CD4-positive, CD25-positive, alpha-beta regulatory T cell (primary cell): ENCODE data around the gene HS6ST1. TPM values are rescaled to one million over a fixed set of nuclear protein-coding genes. Genes with fewer than 3 reads are reported as not detected.

Experiments used
- ATAC-seq, 2 donors: fragments of 150-1000 bp; cut with Tn5 transposase; one replicate each; pipeline ENCODE4 v1.10.0; 2021; ENCODE audit warnings: low read depth in 2 of 2, moderate number of reproducible peaks in 2 of 2, moderate library complexity in 1 of 2
- DNase-seq, 3 donors: peaks; one replicate each; pipeline versions ENCODE4 v3.0.0 to v3.0.0-alpha.2; 2012 to 2022; ENCODE audit warnings: mixed read lengths in 1 of 3
- H3K27ac ChIP-seq: one replicate; pipeline ENCODE4 v1.7.0; 2013; ENCODE audit warnings: mild to moderate bottlenecking, low read length; ENCODE audit not compliant: insufficient read depth, poor library complexity, severe bottlenecking
- H3K27me3 ChIP-seq: one replicate; pipeline ENCODE4 v1.7.0; 2013; ENCODE audit warnings: low read length; ENCODE audit not compliant: control insufficient read depth, insufficient read depth
- H3K36me3 ChIP-seq: one replicate; pipeline ENCODE4 v1.7.0; 2013; ENCODE audit warnings: mild to moderate bottlenecking, low read length, moderate library complexity; ENCODE audit not compliant: control insufficient read depth, insufficient read depth
- H3K4me1 ChIP-seq: 2 replicates; pipeline ENCODE4 v1.7.0; 2013; ENCODE audit warnings: mild to moderate bottlenecking, low read length; ENCODE audit not compliant: insufficient read depth, control insufficient read depth, poor library complexity, severe bottlenecking
- H3K4me3 ChIP-seq: one replicate; pipeline ENCODE4 v1.7.0; 2013; ENCODE audit warnings: low read depth, mild to moderate bottlenecking, low read length, moderate library complexity
- H3K9me3 ChIP-seq, 2 experiments: 1 replicate in 1 of 2; 2 replicates in 1 of 2; pipeline ENCODE4 v1.7.0; 2013; ENCODE audit warnings: low read length in 2 of 2, mild to moderate bottlenecking in 1 of 2, moderate library complexity in 1 of 2; ENCODE audit not compliant: control insufficient read depth in 2 of 2
- H3K27ac Mint-ChIP-seq, 3 donors: one replicate each; pipeline ENCODE4 v1.8.0; 2020 to 2022; ENCODE audit warnings: mild to moderate bottlenecking in 3 of 3, mixed read lengths in 3 of 3, moderate library complexity in 2 of 3
- H3K27me3 Mint-ChIP-seq: one replicate; pipeline ENCODE4 v1.8.0; 2022; ENCODE audit warnings: mild to moderate bottlenecking, mixed read lengths
- H3K36me3 Mint-ChIP-seq: one replicate; pipeline ENCODE4 v1.8.0; 2020; ENCODE audit warnings: mixed read lengths
- H3K4me1 Mint-ChIP-seq, 4 donors: one replicate each; pipeline ENCODE4 v1.8.0; 2020 to 2022; ENCODE audit warnings: mixed read lengths in 4 of 4, mild to moderate bottlenecking in 1 of 4
- H3K4me3 Mint-ChIP-seq, 4 donors: one replicate each; pipeline ENCODE4 v1.8.0; 2020 to 2022; ENCODE audit warnings: mild to moderate bottlenecking in 4 of 4, mixed read lengths in 4 of 4, moderate library complexity in 3 of 4
- H3K9me3 Mint-ChIP-seq, 7 donors: one replicate each; pipeline ENCODE4 v1.8.0; 2020 to 2022; ENCODE audit warnings: mixed read lengths in 7 of 7, mild to moderate bottlenecking in 3 of 7, moderate library complexity in 2 of 7
- polyA plus RNA-seq, 4 donors: library from polyadenylated mRNA; unstranded; fragments of 300-500 nt; fragmentation: Illumina TruSeq; gene quantifications; one replicate each; pipeline ENCODE4 v1.2.3, GENCODE V29; 2021
- total RNA-seq: library from RNA; stranded (reverse); gene quantifications from one replicate; pipeline ENCODE4 v1.2.3, GENCODE V29; 2022

HS6ST1 gene
- total and polyA plus RNA-seq, 5 donors from 2014 or later: 1.1 to 7.6 (median 1.5) TPM

- peak overlapping the region in 1 of 3 donors; percentile 65 for H3K27ac Mint-ChIP-seq
- Histone ChIP-seq H3K27ac (no peak overlapping the region), H3K9me3 (no peaks in the 10 kb centered on the region)
Observed at GRCh38 chr2:128280901-128281321, 37.8 kb downstream of the HS6ST1 start.

GRCh38 chr2:128280158-128280871, 38.4 kb downstream of the HS6ST1 start:
- no peak overlapping the region for H3K4me3 Mint-ChIP-seq
- H3K9me3 Mint-ChIP-seq: no peaks in the 10 kb centered on the region
- ATAC-seq (no peak), DNase-seq (no peak)
- no peak overlapping the region for H3K27ac ChIP-seq
- H3K36me3 Mint-ChIP-seq: peaks cover 2% of the 10 kb centered on the region
- H3K4me3 ChIP-seq: no peak overlapping the region
- H3K27me3 ChIP-seq: no peaks in the 10 kb centered on the region
- no peaks in the 10 kb centered on the region for H3K27me3 Mint-ChIP-seq
- H3K27ac Mint-ChIP-seq: no peak overlapping the region
- no peaks in the 10 kb centered on the region for H3K9me3 ChIP-seq
- H3K4me1 ChIP-seq: no peaks in the 10 kb centered on the region
- no peaks in the 10 kb centered on the region for H3K36me3 ChIP-seq
- H3K4me1 Mint-ChIP-seq: peaks cover 0 to 8% (median 0%) of the 10 kb centered on the region in 4 donors

More at GRCh38 chr2:128280901-128281321, 37.8 kb downstream of the HS6ST1 start:
- DNase-seq (no peak), ATAC-seq (no peak)
- no peaks in the 10 kb centered on the region for H3K27me3 ChIP-seq
- Mint-ChIP-seq H3K4me3 (no peak overlapping the region), H3K9me3 (no peaks in the 10 kb centered on the region), H3K36me3 (no peaks in the 10 kb centered on the region), H3K4me1 (peaks cover 0 to 8% (median 0%) of the 10 kb centered on the region in 4 donors), H3K27me3 (no peaks in the 10 kb centered on the region)
- H3K36me3 ChIP-seq: no peaks in the 10 kb centered on the region
- H3K4me3 ChIP-seq: no peak overlapping the region
- no peaks in the 10 kb centered on the region for H3K4me1 ChIP-seq

- no peak overlapping the region for H3K4me3 Mint-ChIP-seq
- H3K4me1 ChIP-seq: no peaks in the 10 kb centered on the region
- H3K27ac Mint-ChIP-seq: peak overlapping the region in 1 of 3 donors; percentile 75
Observed at GRCh38 chr2:128279786-128280157, 38.9 kb downstream of the HS6ST1 start.

GRCh38 chr2:128279009-128279408, 39.7 kb downstream of the HS6ST1 start:
- DNase-seq (no peak), ATAC-seq (no peak)
- Histone ChIP-seq H3K4me3 (no peak overlapping the region), H3K9me3 (peaks cover 3% of the 10 kb centered on the region in 2 experiments), H3K4me1 (no peaks in the 10 kb centered on the region), H3K36me3 (no peaks in the 10 kb centered on the region), H3K27me3 (no peaks in the 10 kb centered on the region), H3K27ac (no peak overlapping the region)
- Mint-ChIP-seq H3K27ac (no peak overlapping the region), H3K4me3 (no peak overlapping the region), H3K4me1 (peaks cover 0 to 10% (median under 1%) of the 10 kb centered on the region in 4 donors), H3K9me3 (peaks cover 0 to 8% (median 0%) of the 10 kb centered on the region in 7 donors), H3K36me3 (peaks cover 12% of the 10 kb centered on the region), H3K27me3 (no peaks in the 10 kb centered on the region)

More at GRCh38 chr2:128279786-128280157, 38.9 kb downstream of the HS6ST1 start:
- ATAC-seq (no peak), DNase-seq (no peak)
- Histone ChIP-seq H3K4me3 (no peak overlapping the region), H3K9me3 (no peaks in the 10 kb centered on the region), H3K27me3 (no peaks in the 10 kb centered on the region), H3K36me3 (no peaks in the 10 kb centered on the region), H3K27ac (no peak overlapping the region)
- H3K27me3 Mint-ChIP-seq: no peaks in the 10 kb centered on the region
- peaks cover 0 to 8% (median 0%) of the 10 kb centered on the region in 4 donors for H3K4me1 Mint-ChIP-seq
- peaks cover 7% of the 10 kb centered on the region for H3K36me3 Mint-ChIP-seq
- peaks cover 0 to 4% (median 0%) of the 10 kb centered on the region in 7 donors for H3K9me3 Mint-ChIP-seq

- Mint-ChIP-seq H3K4me3 (no peak overlapping the region), H3K4me1 (peaks cover 0 to 14% (median 2%) of the 10 kb centered on the region in 4 donors), H3K27me3 (no peaks in the 10 kb centered on the region), H3K27ac (no peak overlapping the region), H3K36me3 (peaks cover 14% of the 10 kb centered on the region), H3K9me3 (peaks cover 0 to 9% (median 0%) of the 10 kb centered on the region in 7 donors)
- no peak overlapping the region for H3K27ac ChIP-seq
- H3K4me1 ChIP-seq: no peaks in the 10 kb centered on the region
- H3K27me3 ChIP-seq: no peaks in the 10 kb centered on the region
- no peak overlapping the region for H3K4me3 ChIP-seq
- DNase-seq: no peak
- peaks cover 3% of the 10 kb centered on the region in 2 experiments for H3K9me3 ChIP-seq
- no peak for ATAC-seq
- no peaks in the 10 kb centered on the region for H3K36me3 ChIP-seq
Observed at GRCh38 chr2:128277961-128278681, 40.5 kb downstream of the HS6ST1 start.

GRCh38 chr2:128276878-128277675, 41.6 kb downstream of the HS6ST1 start:
- Histone ChIP-seq H3K27me3 (no peaks in the 10 kb centered on the region), H3K27ac (no peak overlapping the region), H3K9me3 (peaks cover 3% of the 10 kb centered on the region in 2 experiments), H3K36me3 (no peaks in the 10 kb centered on the region), H3K4me1 (no peaks in the 10 kb centered on the region), H3K4me3 (no peak overlapping the region)
- peaks cover 0 to 9% (median 0%) of the 10 kb centered on the region in 7 donors for H3K9me3 Mint-ChIP-seq
- peaks cover 0 to 10% (median 2%) of the 10 kb centered on the region in 4 donors for H3K4me1 Mint-ChIP-seq
- peaks cover 14% of the 10 kb centered on the region for H3K36me3 Mint-ChIP-seq
- no peaks in the 10 kb centered on the region for H3K27me3 Mint-ChIP-seq
- DNase-seq (no peak), ATAC-seq (no peak)
- no peak overlapping the region for H3K4me3 Mint-ChIP-seq
- no peak overlapping the region for H3K27ac Mint-ChIP-seq

- no peaks in the 10 kb centered on the region for H3K27me3 ChIP-seq
Observed at GRCh38 chr2:128275498-128276045, 43.1 kb downstream of the HS6ST1 start.

More at GRCh38 chr2:128275498-128276045, 43.1 kb downstream of the HS6ST1 start:
- DNase-seq (no peak), ATAC-seq (no peak)
- no peaks in the 10 kb centered on the region for H3K36me3 ChIP-seq
- no peak overlapping the region for H3K27ac ChIP-seq
- Mint-ChIP-seq H3K4me1 (peaks cover 0 to 7% (median 2%) of the 10 kb centered on the region in 4 donors), H3K27me3 (no peaks in the 10 kb centered on the region), H3K27ac (no peak overlapping the region), H3K9me3 (peaks cover 0 to 9% (median 0%) of the 10 kb centered on the region in 7 donors), H3K36me3 (peaks cover 14% of the 10 kb centered on the region), H3K4me3 (no peak overlapping the region)
- no peak overlapping the region for H3K4me3 ChIP-seq
- peaks cover 3% of the 10 kb centered on the region in 2 experiments for H3K9me3 ChIP-seq
- H3K4me1 ChIP-seq: no peaks in the 10 kb centered on the region
